ENCODE measurements around the gene PTPRM.

The PTPRM gene

DNA sequence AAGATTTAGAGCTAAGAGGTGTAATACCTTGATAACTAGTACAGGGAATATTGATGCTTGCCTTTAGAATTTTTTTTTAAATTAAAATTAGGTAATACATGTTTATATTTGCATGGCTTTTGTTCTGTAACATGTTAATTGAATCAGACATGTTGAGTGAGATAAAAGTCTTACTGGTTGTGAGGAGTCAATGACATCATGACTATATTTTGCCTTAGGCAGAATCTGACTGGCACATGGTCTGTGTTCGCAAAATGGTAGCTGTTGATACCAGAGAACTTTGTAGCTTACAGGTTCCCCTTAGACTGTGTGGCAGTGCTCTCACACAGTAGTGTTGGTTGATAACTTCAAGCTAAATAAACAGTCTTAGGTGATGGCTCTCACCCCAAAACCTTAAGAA, 199.7 kb downstream of the PTPRM start:
- no peak for DNase-seq

DNA sequence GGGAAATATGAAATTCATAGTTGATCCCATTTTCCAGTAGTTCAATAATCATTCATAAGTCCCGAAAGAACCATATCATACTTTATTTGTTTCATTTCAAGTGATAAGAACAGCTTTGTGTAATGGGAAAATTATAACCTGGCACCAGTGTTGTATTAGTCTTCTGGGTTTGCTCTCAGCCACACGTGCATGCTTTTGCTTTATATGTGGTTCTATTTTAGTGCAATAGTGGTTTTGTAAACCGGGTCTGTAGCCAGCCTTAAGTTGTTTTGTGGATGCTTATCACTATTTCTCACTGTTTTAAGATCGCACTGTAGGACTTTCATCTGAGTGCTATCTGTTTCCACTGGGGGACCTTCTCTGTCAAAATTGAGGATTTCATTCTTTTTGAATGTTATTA, 203.8 kb downstream of the PTPRM start:
- no peak for DNase-seq

DNA sequence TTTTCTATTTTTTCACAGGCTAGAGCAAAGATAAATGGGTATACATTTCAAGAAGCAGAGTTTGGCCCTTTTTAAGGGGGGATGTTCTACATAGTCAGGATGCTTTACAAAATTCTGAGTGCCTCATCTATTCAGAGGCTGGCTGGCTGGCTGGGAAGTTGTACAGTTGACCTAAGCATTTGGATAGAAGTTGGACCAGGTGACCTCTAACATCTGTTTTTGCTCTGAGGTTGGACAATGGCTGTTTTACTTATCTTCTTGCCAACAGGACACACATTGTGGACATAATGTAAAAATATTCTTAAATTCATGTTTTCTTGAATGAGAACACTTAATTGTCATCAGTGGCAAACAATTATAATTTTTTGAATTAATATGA, 205.4 kb downstream of the PTPRM start:
- DNase-seq, result no peak

DNA sequence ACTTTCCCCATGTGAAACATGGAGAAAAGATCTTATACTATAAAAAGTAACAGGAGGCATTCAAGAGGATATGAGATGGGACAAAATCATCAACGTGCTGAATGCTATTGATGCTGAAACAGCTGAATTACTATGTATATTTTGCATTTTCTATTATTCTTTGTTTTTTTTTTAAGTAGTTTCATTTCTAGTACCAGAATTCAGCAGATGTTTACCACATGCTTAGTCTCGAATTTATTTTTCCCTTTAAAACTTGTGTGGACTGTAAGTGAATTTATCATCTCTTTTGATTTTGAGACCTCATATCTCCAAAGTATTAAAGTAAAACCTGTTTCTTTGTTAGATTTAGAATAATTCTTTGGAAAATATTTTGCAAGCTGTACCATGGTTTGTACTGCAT, 205.8 kb downstream of the PTPRM start:
- DNase-seq, result no peak

DNA sequence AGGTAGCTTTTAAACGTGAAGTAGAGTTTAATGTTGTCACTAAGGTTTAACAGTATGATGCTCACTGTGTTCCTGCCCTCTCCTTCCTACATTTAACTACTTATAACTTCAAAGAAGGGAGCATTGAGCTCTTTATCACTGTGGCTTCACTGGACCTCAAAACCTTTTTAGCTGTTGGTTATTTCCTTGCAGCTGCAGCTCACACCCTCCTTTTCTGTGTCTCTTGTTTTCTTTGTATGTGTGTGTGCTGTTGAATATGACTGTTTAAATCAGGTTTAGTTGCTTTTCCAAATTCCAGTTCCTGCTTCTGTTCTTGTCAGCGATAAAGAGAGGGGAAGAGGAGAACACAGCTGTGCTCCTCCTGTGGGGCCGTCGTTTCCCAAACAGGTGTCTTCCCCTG, 208.0 kb downstream of the PTPRM start:
- no peak for DNase-seq

DNA sequence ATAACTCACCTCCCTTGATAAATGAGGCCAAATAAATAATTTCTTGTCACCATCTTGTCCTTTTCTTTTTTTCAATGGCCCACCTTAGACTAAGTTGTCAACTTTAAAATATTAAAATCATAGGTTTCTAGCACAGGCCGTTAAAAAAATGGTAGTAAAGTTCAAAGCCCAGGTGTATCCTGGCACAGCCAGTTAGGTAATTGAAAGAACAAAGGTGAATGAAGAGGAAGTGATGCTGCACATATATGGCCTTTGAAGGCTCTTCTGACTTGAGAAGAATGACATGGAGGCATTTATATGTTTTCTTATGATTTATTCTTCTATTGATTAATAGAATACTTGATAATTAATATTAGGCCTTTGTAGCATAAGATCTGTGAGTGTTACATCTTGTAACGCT, 208.7 kb downstream of the PTPRM start:
- no peak for DNase-seq

DNA sequence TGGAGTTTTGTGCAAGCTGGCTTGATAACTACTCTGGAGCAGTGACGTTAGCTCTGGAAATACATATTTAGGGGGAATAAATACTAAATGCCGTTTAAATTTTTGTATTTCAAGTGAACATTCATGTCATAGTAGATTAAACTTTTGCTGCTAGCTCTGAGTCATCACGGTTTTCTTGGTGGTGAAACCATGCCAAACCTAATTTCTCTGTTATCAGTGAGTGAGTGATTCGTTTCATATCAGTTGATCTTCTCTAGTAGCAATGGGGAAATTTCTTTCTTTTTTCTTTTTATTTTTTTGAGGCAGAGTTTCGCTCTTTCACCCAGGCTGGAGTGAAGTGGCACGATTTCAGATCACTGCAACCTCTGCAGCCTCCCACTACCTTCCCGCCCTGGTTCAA, 211.1 kb downstream of the PTPRM start:
- no peak for DNase-seq

DNA sequence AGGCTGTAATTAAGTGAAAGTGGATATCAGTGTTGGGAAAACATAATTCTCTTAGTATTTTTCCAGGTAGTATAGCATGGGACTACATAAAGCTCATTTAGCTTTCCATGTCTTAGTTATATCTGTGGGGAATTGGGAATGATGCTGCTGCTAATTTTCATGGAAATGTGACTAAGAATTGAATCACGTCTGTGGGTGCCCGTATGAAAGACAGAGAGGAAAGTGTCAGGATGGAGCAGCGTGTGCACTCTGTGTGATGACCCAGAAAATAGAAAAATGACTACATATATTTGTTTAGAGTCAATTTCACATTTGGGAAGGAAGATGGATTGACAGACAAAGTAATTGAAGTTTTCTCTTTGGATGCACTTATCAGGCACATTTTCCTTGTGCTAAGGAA, 212.1 kb downstream of the PTPRM start:
- DNase-seq, result no peak

DNA sequence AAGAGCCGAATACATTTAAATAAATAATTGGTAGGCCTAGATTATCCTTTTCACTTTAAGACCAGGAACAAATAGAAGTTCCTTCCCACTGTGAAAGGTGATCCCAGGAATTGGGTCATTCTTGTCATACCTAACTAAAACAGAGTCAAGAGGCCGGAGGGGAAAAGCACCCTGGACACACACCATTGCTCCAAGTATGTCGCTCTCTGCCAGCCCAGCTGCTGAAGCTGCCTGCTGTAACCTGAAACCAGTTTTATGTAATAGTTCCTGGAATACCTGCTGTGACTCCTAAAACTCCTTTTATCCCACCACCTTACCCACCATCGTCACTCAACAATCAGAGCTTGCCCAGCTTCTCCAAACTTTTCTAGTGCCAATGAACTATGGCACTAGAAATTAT, 217.1 kb downstream of the PTPRM start:
- no peak for DNase-seq

DNA sequence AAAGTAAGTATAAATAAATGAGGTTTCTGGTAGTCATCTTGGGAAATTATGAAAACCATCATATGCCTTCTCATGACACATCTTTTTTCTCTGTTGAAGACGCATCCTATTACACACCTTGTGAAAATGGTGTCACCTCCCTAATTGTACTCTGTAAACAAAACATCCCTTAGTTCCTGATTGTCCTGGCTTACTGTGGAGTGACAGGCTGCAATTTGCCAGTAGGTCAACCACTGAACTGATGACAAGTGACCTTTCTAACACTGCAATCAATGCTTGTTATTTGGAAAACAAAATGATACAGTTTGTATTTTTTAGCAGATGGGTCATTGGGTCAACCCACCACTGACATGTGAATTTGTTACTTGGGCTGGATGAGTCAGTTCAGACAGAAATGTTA, 219.5 kb downstream of the PTPRM start:
- DNase-seq, result no peak

DNA sequence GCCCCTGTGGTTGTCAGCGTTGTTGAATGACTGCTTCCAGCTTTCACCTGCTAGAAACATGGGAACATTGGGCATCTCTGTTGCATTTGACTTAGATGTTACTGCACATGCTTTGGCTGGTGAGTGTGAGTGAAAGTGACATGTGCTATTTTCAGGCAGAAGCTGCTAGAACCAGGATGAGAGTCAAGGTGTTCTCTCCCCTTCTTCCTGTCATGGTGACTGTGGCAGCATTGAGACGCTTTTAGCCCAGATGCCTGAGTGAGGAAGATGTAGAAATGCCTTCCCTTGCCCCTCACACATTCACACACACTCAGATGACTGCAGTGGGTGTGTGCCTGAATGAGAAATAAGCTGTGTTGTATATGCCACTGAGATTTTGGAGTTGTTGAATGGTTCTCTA, 220.2 kb downstream of the PTPRM start:
- DNase-seq, result no peak

DNA sequence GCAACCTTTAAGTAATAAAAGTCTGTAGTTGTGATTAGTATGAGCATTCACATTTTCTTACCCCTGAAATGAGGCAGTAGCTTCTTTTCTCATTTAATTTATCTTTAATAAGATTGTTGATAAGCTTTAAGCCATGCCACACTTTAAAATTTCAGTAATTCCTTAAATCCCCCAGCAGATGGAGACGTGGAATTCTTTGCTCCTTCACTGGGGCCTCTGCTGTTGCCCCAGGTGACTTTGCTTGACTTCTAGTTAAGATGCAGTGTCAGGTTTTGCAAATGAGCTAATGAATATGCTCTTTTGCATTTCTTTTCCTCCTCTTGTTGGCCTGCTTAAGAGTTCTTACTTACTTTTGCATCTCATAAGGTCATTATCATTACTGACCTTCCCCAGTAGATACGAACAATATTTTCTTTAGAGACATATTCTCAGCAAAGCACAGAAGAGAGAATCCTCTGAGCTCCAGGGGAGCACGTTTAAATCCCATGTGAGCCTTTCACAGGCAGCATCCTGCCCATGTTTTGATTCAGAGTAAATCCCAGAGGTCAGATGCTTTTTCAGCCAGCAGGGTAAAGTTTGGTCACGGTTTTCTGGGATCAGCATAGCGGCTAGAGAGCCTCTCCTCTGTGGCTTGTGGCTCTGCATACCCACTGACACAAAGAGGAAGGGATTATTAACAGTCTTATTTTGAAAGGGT, 222.9 kb downstream of the PTPRM start:
- no peak for DNase-seq

DNA sequence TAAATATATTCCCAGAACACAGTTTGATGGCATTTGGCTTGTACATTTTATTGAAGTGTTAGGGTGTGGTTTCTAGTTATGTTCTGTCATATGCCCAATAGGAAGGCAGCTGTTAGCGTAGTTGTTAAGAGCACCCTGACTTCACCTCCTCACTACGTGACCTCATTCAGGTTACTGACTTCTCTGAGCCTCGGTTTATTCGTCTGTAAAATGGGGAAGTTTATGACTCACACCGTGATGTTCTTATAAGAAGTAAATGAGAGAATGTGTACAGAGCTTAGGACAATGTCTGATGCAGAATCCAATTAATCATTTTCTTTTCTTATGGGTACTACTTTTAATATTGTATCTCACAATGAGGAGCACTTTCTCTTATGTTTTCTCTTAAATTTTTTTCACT, 226.0 kb downstream of the PTPRM start:
- no peak for DNase-seq

DNA sequence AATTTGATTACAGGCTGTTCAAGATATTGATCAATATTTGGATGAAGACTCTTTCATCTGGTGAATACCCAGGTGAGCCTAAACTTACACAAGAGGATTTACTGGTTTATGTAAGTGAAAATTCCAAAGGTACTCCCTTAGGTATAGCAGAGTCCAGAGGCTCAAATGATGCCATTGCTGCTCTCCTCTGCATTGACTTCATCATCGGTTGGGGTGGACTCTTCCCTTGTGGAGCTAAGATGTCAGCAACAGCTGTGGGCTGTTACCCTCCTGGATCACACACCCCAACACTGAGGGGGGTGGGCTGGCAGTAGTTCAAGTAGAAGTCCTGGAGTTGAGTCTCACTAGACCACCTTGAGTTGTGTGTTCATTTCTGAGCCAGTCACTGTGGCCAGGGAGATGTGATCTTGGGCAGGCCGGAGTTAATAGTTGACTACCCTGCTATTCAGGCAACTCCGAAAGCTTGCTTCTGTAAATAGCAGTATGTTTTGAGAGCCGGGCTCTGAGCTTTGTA, 236.9 kb downstream of the PTPRM start:
- DNase-seq, result no peak

DNA sequence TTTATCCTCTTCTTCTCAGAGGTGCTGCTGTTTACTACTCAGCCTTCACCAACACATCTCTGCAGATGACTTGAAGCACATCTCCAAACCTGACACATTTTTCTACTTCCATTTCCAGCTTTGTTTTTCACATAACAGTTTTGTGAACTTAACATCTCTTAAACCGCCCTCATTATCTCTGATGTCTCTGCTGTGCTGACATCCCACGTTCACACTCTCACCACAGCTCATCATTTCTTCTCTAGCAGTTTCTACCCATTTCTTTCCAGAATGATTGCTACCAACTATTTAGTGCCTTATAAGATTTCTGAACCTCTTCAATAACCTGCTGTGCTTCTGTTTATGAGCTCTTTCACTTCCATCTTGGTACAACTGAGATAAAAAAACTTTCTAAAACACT, 238.0 kb downstream of the PTPRM start:
- DNase-seq, result no peak

DNA sequence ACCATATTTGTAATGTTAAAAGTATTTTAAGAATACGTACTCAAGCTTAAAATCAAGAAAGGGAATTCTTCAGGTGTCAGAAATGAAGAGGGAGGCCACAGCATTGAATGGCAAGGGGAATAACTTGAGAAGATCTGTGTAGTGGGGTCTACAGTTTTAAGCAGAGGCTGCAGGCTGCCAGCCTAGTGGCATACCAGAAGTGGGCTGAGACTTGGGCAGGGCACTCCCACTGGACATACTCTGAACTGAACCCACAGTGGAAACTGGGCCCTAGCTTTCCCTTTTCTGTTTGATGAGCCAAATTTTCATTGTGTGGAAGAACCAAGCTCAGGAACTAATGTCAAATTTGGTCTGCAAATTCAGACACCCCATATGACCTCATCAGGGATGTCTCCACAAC, 238.8 kb downstream of the PTPRM start:
- DNase-seq, result no peak

DNA sequence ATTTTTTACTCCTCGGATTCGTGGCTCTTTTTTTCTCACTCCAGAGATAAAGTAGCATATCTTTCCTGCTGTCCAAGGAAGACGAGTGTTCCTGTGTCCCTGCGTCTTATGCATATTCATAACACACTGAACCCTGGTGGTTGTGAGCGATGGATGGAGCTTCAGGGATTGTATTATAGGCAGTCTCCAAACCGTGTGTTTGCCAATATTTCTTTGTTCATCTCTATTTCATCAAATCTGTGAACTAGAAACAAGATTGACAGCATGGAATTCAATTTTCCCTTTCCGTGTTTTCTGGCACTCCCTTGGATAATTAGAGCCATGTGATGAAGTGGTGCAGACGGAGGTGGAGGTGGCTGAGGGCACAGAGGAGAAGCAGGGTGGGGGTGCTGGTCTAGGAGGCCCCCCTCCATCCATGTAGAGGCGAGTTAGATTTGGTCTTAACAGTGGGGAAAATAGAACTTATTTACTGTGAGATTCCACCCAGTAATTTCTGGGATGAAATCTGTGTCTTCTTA, 240.9 kb downstream of the PTPRM start:
- DNase-seq, result no peak

DNA sequence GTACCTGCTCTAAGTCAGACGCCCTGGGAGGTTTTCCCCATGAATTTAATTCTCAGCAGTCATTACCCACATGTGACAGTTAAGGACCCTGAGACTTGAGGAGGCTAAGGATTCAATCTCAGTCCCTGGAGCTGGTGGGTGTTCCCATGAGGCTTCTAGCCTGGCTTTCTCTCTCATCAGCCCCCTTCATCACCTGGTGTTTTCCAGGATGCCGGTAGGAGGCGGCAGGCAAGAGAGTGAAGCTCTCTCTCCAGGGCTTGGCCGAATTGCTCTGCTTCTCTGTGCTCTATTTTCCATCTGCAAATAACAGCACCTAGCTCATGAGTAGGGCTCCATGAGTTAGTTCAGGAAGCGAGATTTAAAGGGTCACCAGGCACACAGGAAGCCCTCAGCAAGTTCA, 241.9 kb downstream of the PTPRM start:
- DNase-seq, result no peak

DNA sequence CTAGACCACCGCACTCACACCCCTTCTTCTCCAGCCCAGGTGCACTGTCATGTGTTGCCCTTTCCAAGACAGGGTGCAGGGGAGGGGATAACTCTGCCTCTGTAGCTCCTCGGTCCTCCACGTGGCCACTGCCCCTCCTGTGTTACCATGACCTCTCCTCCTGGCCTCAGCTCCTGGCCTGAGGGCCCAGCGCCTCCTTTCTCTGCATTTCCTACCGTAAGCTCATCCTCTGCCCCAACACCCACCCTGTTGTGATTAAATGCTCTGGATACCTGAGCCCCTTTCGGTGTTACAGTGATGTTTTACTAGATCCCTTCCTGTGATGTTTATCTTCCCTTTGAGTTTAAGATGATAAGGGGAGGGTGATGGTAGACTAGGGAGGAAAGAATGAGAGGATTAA, 242.3 kb downstream of the PTPRM start:
- no peak for DNase-seq

DNA sequence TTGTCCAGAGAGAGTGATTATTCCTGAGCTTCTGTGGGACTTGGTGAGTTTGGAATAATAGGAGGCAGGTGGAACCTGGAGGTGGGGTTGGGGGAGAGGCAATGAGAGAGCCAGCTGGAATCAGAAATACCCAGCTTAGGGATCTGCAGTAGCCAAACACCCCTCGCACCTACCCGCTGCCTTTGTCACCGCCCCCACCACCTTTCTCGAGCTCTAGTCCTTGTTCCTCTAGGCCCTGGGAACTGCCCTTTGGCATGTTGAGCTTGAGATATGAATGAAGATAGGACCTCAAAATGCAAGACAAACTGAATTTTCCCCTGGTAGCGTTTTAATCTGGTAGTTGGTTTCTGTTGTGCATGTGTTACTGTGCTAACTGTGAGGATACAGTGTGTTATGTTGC, 242.9 kb downstream of the PTPRM start:
- no peak for DNase-seq

DNA sequence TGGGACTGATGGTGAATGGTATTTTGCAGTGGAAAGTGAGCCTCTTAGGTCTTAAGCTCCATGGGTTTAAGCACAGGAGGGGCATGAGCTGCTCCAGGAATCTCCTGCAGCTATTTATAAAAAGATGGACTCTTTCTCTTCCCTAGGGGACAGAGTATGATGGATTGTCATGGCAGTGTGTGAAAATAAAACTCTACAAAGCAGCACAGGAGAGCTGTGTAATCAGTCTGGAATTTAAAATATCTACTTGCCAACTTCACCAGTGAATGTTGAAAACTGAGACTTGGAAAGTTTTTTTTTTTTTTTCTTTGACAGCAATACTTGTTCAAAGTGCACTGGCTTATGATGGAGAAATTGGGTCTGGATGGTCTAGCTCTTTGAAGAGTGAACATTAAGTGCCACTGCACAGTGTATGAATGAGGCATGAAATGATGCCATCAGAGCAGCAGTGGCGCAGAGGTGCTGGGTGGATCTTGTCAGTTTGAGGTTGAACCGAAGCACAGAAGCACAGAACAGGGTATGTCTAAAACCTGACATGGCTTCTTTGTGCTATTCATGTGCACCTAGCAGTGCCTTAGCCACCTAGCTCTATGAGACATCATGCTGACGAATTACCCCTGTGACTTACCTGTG, 245.4 kb downstream of the PTPRM start:
- DNase-seq, result no peak

DNA sequence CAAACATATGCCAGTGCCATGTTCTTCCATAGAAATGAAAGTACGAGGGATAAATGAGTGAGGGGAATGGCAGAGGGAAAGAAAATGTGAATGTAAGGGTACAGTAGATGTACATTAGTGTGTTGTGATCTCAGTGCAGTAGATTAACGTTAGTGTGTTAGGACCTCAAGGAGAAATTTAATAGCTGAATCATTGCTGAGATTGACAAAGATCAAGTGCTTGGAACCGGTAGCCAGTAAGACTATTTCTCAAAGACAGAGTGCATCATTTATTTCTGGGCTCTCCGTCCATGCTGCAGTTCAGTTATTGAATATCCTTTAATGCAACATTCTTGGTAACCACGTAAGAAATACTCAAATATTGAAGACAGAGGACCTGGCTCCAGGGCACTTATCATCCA, 246.0 kb downstream of the PTPRM start:
- DNase-seq, result no peak

DNA sequence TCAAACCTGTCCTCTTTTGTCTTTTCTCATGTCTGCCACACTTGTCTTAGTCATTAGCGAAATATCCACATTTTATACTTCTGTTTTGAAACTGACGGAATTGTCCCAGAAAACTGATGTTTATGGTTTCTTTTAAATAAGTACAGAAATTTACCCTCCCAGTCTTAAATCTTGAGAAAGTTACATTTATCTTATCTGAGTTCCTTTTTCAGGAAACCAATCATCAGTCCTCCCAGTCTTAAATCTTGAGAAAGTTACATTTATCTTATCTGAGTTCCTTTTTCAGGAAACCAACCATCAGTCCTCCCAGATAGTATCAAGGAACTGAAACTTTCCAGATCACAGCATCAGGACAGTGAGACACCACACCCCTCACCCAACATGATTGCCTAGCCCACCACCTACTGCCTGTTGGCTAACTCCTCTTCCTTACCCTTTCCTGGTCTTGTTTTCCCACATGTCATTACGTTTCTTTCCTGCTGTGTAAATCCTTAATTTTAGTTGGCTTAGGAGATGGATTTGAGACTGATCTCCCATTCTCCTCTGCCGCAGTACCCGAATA, 247.7 kb downstream of the PTPRM start:
- DNase-seq, result no peak

DNA sequence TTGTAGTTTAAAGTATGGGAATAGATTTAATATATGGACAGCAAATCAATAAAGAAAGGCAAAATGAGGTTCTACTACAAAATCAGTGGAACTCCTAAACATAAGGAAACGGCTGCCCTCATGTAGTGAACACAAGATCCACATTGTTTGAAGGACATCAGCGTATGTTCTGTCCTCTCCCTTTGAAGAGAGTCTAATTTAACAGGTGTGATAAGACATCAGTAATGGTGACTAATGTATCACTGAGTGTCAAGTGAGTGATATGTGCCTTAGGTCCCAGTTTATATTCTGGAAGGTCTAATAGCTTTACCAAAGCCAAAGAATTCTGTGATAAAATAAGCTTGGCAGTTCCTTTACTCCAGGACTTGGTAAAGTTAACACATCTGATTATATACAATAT, 248.7 kb downstream of the PTPRM start:
- no peak for DNase-seq
